Testis (tissue), 2 donors: ENCODE measurements around the gene TMEM181.

Experiments used
- POLR2A ChIP-seq: fragments of 450-650 bp; IDR thresholded peaks from one replicate; pipeline ENCODE4 v1.6.1; 2017; ENCODE audit warnings: antibody characterized with exemption, mild to moderate bottlenecking, moderate library complexity
- TF ChIP-seq, protein P1 (sequence below), 3 experiments: fragments of 450-650 bp in 2 of 3; fragments of 200-600 bp in 1 of 3; sonication (generic) in 1 of 3; IDR thresholded peaks; one replicate each; pipeline ENCODE4 v1.5.1; 2016 to 2019; ENCODE audit warnings: antibody characterized with exemption in 3 of 3, mild to moderate bottlenecking in 2 of 3, moderate library complexity in 1 of 3

DNA sequence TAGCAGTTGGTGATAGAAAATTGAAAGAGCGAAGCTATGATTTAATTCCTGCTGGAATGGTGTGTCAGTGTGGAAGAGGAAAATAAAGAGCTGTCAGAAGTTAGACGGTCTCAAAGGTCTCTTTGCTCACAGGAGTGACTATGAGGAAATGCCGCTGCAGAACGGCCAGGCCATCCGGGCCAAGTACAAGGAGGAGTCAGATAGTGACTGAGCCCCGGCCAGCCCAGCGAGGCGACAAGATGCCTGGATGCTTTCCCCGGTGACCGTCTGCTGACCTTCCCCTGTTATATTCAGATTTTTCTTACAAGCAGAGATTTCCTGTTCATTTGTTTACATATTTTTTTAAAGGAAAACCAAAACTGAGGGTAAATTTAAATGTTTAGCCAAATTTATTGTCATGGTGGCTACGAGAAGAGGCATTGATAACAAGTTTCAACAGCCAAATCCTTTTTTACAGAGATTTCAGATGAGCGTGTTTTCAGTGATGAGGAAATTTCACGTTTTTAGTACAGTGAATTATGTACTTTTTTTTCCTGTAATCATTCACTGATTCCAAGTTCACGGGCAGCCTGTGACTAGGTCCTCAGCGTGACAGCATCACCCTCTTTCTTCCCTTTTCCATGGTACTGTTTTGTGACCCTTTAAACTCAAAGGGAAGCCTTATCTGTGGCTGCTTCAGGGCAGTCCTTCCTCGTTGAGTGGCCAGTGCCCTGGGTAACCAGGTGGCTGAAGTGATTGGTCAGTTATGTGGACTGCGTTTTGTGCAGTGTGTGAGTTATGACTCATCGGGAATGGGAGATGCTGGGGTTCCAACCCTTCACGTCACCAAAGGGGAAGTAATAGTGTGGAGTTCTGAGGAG lies 72.0 kb downstream of the TMEM181 start:
- no peak for TF ChIP-seq POLR2A
- TF ChIP-seq, protein P1, sequence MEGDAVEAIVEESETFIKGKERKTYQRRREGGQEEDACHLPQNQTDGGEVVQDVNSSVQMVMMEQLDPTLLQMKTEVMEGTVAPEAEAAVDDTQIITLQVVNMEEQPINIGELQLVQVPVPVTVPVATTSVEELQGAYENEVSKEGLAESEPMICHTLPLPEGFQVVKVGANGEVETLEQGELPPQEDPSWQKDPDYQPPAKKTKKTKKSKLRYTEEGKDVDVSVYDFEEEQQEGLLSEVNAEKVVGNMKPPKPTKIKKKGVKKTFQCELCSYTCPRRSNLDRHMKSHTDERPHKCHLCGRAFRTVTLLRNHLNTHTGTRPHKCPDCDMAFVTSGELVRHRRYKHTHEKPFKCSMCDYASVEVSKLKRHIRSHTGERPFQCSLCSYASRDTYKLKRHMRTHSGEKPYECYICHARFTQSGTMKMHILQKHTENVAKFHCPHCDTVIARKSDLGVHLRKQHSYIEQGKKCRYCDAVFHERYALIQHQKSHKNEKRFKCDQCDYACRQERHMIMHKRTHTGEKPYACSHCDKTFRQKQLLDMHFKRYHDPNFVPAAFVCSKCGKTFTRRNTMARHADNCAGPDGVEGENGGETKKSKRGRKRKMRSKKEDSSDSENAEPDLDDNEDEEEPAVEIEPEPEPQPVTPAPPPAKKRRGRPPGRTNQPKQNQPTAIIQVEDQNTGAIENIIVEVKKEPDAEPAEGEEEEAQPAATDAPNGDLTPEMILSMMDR (IDR thresholded peaks at IDR 0.05): no peak
